HG02763 (cell line): ENCODE data around the gene SP2.

Experiments
- ATAC-seq: cut with Tn5 transposase; IDR thresholded peaks from one replicate; pipeline ENCODE4 v1.9.1; 2021; ENCODE audit warnings: mild to moderate bottlenecking, moderate library complexity; ENCODE audit not compliant: unreplicated experiment

SP2 gene

DNA sequence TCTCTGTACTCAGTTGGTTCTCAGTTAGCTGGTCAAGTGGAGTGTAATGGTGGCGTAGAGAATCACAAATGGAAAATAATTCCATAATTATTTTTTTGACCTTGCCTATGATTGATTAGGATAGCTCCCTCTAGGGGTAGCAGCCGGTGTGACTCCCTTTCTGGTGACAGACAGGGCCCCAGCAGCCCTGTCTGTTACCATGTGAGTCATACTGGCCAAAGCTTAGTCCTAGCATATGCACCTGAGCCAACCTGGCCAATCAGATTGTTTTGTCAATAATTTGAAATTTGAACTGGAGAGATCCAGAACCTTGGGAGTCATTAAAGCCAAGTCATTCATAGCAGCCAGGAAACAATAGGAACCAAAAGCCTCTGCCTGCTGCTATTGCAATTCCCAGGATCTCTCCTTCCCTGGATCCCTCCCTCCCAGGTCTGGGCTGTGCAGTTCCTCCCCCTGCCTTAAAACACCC, 50.9 kb downstream of the SP2 start:
- ATAC-seq: no peak

DNA sequence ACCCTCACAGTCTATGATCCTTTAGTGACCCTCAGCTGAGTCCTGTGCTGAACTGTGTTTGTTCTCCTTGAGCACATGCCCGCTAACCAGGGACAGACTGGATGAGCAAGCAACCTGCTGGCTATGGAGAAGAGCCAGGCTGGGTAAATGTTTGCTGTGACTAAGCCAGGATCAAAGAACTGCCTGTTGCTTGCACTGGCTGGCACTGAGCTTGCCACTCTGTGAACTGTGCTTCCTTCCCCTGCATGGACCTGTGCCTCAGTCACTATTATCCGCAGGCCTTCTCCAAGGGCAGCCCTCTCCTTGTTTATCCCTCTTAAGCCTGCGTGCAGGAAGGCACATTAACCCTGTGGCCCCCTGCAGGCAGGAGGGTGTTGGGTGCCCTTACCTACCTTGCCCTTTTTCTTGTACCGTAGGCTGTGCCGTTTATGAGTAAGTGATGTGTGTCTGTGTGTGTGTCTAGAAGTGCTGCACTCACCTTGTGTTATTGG, 52.7 kb downstream of the SP2 start:
- ATAC-seq: no peak

DNA sequence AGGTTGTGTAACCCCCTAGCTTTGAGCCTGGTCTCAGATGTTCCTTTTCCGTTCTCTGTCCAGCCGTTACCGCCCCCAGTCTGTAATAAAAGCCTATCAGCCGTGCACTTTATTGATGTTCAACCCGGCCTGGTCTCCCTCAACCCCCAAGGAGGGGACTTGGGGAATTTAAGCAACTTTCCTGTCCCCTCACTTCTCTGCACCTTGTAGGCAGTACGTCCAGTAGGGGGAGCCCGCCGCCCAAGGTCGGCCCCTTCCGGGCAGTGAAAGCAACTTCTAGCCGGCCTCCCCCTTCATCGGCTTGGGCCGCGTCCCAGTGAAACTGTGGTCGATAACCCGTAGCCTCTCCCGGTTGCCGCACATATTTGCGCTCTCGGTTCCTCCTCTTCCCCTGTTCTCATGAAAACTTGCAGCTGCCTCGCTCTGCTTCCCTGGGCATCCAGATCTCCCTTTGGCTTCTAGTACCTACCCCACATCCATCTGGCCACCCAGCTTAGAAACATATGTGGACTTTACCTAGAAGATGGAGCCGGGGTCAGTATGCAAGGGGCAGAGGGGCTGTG, 53.2 kb downstream of the SP2 start:
- ATAC-seq: peak; percentile 48

DNA sequence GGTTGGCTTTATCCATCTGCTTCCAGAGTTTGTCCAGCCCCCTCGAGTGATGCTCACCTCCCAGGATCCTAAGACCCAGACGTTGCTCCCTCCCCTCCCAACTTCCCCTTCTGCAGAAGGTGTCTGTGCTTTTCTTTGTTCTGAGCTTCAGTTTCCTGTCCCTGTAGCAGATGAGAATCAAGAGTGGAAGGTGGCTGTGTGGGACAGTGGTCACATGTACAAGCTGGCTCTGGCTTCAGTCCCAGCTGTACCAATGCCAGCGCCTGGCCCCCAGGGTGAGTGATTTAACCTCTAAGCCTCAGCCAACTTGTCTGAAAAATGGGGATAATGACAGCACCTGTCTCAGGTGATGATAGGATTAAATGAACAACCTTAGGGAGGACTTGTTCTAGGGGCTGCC, 53.9 kb downstream of the SP2 start:
- ATAC-seq: peak; percentile 35

DNA sequence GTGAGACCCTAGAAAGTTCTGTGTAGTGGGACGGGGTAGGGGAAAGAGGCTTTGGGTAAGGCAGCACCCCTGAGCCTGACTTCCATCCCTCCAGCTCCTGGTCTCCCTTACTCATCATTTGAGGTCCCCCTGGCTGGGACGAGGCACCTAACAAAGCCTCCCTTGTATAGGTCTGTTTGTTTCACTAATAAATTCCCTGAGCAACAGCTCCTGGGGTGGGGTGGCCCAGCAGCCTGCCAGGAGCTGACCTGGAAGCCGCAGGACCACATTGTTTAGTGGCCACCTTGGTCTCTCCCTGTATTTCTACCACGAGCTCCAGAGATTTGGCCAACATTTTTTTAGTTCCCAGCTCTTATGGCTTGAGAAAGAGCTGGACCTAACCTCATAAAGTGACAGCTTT, 54.4 kb downstream of the SP2 start:
- no peak for ATAC-seq

DNA sequence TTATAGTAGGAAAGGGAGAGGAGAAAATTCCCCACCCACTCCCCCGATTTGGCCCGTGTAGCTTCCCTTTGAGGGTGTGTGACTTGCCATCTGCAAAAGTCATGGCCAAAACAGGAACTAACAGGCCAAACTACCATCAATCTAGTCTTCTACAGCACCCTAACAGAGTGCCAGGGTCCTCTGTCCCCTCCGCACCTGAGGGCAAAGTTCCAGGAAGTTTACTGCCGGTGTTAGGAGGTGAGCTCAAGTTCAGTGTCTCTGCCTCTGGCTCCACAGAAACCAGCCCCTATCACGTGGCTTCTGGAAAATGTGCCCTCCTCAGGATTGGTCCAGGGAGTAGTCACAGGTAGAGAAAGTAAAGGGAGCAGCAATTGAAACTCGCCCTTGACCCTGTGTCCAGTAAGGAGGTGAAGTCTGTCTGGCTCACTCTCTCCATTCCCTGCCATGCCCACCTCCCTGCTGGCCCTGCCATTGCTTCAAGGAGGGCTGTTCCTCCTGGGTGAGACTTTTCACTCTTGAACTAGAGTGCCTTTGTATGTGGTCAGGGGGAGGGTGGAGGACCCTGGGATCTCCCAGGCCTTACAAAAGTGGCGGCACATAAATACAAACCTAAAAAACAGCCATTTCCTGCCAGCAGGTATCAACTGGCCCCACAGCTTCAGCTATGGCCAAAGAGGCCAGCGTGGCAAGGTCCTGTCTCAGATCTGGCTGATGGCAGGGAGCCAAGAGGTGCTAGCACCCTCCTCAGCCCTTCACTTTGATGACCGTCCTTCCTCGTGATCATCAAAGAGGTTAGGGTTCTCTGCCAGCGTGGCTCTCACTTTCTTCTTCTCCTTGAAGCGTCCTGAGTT, 56.4 kb downstream of the SP2 start:
- ATAC-seq: no peak

DNA sequence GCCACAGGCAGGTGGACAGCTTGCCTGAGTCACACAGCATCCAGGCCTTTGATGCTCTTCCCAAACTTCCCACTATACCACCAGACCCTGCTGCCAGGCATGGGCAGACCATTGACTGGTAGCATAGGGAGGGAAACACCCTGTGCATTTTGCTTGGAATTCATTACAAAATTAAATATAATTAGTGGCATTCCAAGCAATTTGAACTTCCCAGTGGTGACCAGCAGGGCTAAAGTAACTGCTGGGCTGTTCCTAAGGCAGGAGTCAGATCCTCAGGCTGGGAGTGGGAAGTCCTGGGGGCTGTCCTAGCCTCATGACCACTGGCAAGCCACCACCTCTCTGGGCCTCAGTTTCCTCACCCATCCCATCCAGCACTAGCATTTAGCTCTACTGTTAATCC, 57.9 kb downstream of the SP2 start:
- ATAC-seq: no peak

DNA sequence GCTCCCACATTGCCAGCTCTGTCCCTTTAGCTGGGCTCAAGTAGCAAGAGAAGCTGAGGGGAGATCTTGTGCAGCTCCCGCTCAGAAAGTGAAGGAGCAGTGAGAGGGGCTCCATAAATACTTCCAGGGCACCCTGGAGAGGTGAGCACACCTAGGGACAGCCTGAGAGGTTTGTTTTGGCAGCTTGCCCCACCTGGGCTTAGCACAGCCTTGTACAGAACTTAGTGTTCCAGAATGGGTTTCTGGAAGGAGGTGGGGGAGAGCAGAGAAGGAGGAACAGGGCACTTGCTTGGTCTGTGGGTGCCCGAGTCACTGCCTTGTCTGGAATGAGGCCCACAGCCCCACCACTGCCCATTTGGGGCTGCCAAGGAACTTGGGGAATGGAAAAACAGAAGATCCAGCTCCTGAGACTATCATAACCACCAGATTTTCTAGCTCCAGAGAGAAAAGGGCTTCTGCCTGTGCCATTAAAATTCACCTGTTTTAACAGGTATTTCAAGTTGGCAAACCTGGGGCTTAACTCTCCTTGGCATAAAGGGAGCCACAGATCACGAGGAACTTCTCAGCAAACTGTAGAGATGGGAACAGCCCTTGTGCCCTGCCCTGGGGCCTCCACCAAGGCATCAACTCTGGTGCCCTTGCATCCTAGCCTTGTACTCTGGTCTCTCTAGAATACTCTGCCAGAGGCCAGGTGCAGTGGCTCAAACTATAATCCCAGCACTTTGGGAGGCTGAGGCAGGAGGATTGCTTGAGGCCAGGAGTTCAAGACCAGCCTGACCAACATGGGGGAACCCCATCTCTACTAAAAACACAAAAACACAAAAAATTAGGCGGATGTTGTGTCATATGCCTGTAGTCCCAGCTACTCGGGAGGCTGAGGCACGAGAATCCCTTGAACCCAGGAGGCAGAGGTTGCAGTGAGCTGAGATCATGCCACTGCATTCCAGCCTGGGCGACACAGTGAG, 59.7 kb downstream of the SP2 start:
- ATAC-seq: no peak

DNA sequence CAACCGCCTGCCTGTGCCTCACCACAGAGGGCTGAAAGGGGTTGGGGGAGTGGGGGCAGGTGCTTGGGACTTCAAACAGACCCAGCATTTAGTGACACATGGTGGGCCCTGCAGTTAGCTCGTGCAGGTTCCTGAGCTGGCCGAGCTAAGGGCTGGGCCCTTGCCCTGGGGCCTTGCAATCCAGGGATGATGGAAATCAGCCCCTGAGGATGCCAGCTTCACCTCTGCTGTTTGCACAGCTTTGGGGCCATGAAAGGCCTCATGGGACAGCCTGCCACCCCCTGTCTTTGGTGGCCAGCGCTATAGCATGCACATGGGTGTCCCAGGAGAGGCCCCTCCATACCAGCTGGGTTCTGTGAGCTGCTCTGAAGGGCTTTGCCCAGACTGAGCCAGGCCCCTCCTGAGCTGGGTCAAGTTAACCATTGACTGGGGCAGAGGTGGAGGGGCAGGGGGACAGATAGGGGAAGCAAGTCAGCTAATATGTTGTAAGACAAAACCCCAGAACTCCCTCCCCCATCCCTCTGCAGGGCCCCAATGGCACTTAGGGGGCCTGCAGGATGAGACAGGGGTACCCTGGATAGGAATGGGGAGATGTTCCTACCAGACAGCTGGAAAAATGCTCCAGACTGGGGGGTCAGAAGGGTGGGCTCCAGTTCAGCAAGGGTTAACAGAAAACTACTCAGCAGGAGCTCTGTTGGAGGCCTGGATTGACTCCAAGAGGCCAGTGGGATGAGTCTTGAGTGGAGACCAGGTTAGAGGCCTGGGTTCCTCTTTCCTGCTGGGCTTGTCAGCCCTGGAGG, 61.0 kb downstream of the SP2 start:
- no peak for ATAC-seq

DNA sequence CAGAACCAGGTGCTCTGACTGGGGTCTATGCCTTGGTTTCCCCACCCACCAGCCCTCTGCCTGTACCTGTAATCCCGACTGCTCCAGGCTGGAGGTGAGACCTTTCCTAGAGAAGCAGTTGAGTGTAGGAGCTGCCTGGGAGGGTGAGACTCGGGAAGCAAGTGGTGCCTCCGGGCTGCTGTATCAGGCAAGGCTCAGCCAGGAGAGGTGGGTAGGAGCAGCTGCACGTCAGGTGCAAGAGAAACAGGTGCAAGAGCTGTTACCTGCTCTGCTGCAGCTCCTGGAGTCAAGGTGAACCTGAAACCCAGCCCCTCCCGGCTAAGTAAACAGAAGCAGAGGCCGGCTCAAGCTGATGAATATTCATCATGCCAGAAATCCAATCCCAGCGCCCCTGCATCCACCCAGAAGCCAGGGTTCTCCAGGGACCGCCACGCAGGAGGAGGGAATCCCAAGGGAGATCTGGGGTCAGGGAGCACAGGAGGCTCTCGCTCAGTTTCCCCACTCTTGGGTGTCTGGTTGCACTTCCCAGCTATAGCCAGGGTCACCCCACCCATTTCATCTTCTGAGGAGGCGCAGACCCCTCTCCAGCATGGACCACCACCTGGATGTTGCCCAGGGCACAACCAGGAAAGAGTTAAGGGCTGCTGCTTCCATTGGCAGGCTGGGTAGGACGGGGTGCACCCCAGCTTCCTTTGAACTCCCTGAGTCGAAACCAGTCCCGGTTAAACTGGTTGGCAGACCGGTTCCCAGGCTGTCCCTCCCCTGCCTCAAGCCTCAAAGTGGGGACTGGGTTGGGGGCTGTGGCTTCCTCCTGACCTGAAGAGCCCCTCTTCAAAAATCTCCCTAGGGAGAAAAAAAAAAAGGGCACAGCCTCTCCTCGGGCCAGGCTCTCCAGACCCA, 61.8 kb downstream of the SP2 start, which contains the start of gene PRR15L:
Gene PRR15L (minus strand): TSS at position 293 of the 900 bp plus-strand sequence. CDS start 4,649 bp downstream, outside the sequence.
- no peak for ATAC-seq

DNA sequence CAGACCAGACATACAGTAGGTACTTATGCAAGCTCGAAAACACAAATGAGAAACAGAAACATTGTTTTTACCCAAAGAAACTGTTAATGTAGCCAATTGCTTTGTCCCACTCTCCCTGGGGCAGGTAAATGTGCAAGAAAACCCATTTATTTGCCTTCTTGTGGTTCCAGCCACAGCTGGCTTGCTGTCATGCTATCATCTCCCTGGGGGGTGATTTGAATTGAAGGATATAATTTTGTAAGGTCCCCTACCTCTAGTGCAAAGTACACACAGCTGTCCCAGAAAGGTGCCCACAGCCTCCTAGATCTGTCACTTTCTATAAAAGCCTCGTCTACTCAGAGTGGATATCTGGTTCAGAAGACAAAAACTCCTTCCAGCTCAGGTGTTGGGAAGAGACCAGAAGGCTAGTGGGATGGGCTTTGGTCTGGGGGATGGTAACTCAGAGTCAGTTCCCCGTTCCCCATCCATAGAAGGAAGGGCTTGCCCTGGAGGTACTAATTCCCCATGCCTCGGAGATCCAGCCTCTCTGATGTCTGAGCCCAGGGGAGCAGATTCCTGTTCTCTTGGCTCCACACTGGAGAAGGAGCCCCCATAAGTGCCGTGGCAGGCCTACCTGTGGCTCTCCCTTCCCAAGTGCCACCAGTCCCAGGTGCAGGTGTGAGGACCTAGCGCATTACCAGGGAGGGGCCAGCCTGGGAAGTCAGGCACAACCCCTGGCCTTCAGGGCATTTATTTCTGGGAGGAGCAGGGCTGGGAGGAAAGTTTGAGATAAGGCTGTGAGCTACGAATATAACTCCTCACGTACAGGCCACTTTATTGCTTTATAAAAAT, 64.0 kb downstream of the SP2 start:
- ATAC-seq: no peak

DNA sequence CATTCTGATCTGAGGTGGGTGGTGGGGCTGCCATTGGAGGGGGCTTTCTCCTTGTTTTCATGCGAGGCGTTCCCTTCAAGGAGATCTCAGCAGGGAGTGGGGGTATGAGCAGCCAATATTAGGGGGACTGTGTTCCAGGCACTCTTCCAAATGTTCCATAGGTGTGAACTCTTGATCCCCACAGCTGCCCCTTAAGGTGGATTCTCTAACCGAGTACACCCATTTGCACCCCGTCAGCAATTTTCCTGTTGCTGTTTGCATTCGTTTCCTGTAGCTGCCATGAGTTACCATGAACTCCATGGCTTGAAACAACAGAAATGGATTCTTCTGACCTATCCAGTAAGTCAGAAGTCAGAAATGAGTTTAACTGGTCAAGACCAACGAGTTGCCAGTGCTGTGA, 65.4 kb downstream of the SP2 start:
- no peak for ATAC-seq

DNA sequence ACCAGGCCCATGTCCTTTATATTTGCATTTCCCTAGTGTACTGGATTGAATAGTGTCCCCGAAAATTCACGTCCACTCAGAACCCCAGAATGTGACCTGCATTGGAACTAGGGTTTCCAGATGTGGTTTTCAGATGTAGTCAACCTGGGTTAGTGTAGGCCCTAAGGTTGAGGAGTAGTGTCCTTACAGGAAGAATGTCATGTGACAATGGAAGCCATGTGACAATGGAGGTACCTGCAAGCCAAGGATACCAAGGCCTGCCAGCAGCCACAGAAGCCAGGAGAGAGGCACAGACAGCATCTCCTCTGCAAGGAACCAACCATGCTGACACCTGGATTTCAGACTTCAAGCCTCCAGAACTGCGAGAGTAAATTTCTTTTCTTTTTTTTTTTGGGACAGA, 66.9 kb downstream of the SP2 start:
- no peak for ATAC-seq

DNA sequence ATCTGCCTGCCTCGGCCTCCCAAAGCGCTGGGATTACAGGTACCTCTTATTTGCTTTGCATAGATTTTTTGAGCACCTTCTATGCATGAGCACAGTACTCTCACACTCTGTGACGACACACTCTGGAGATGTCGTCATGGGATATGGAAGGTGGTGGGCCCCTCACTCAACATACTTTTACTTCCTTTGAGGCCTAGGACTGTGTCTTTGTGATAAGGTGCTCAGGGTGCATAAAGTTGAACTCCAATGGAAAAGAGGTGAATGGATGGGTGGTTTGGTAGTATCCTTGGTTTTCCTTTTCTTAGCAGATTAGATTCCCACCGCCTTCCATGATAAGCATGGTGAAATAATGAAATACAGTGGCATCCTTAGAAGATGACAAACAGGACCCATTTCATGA, 68.8 kb downstream of the SP2 start:
- no peak for ATAC-seq

DNA sequence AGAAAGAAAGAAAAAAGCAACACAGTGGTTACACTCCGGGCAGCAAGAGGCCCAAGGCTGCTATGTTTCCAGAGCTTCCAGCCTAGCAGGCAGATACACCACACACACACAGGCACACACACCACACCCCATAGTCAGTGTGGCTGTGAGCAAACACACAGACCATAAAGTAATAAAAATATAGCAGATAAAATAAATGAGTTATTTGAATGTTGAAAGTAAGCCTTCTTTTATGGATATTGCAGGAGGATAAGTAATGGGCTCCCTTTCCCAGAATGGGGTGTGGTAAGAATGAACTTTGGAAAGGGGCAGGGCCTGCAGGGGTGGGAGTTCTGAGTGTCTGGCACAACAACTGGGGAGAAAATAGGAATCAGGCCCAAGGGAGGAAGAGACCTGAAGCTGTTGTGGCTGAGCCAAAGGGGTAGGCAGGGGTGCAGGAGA, 70.1 kb downstream of the SP2 start:
- ATAC-seq: no peak

DNA sequence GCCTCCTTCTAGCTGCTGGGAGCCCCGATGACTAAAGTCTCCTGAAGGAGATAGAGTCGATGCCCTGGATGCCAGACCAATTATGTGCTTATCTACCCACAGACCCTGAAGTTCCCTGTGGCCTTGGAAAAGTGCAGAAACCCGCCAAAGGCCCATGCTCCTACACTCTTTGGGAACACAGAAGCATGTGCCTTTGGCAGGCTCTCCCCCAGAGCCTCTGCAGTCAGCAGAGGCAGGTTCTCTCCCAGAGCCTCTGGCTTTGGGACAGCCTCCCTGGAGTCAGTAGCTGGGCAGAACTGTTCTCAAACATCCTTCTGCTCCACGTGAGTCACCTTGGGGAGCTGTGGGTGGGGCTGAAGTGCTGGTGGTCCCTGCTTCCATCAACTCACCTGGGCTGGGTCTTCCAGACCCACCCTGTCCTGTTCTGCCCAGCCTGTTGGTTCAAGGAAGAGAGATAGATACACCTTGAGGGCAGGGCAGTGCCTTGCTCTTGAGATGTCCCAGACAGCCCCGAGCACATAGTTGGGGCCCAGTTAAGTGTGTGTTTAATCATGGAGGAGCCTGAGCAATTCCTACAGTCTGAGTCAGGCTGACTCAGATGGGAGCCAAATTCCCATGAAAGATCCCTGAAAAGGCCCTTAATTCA, 71.7 kb downstream of the SP2 start:
- no peak for ATAC-seq

DNA sequence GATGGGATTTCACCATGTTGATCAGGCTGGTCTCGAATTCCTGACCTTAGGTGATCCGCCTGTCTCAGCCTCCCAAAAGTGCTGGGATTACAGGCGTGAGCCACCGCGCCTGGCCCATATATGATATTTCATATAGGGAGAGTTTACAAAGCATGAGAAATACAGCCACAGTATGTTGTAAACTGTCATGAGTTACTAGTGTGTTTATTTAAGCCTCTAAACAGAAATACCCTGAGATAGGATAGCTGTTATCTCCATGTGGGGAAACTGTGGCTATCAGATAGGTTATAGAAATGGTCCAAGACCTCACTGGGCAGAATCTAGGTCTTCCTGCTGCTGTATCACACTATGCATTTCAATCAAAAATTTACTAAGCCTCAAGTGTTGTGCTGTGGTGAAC, 72.8 kb downstream of the SP2 start:
- no peak for ATAC-seq
